ENCODE measurements around the gene SMYD4.
"Not testable (repeated sequence)": the region's sequence is repeated elsewhere in the genome, so short reads cannot be mapped to it uniquely, and the experiment has no call there.

SMYD4 gene

GRCh38 chr17:1746975-1747543 is 82.6 kb downstream of the SMYD4 start:
- DNase-seq (ENCODE audit: low spot score in 2 of 2) = no peak
- in situ Hi-C loops (cut with MboI; ENCODE audit: low sequenced_read_pairs) = no loop called here
- no peaks in the 10 kb centered on the region for H3K9me3 ChIP-seq

GRCh38 chr17:1745513-1746020 is 84.1 kb downstream of the SMYD4 start:
- no peaks in the 10 kb centered on the region for H3K27me3 ChIP-seq (ENCODE audit: low read depth)
- in situ Hi-C loops (cut with MboI; ENCODE audit: low sequenced_read_pairs) = no loop called here
- no peaks in the 10 kb centered on the region for H3K9me3 ChIP-seq
- no peak for DNase-seq (ENCODE audit: low spot score in 2 of 2)
- no peaks in the 10 kb centered on the region for H3K36me3 ChIP-seq (replicated peaks)
- H3K4me3 ChIP-seq = no peak overlapping the region
- no peaks in the 10 kb centered on the region for H3K4me1 ChIP-seq

More at GRCh38 chr17:1746975-1747543, 82.6 kb downstream of the SMYD4 start:
- Histone ChIP-seq H3K27me3 (ENCODE audit: low read depth) (no peaks in the 10 kb centered on the region), H3K36me3 (replicated peaks) (no peaks in the 10 kb centered on the region), H3K4me1 (no peaks in the 10 kb centered on the region), H3K4me3 (no peak overlapping the region)

- H3K9me3 ChIP-seq = no peaks in the 10 kb centered on the region
- H3K36me3 ChIP-seq (replicated peaks) = no peaks in the 10 kb centered on the region
- in situ Hi-C loops (cut with MboI; ENCODE audit: low sequenced_read_pairs) = no loop called here
- no peak for DNase-seq (ENCODE audit: low spot score in 2 of 2)
- H3K4me1 ChIP-seq = no peaks in the 10 kb centered on the region
- H3K4me3 ChIP-seq = no peak overlapping the region
- no peaks in the 10 kb centered on the region for H3K27me3 ChIP-seq (ENCODE audit: low read depth)
These were observed 84.9 kb downstream of the SMYD4 start for GRCh38 chr17:1744551-1745512.

GRCh38 chr17:1743088-1743439 is 86.6 kb downstream of the SMYD4 start:
- in situ Hi-C loops (cut with MboI; ENCODE audit: low sequenced_read_pairs) = no loop called here
- Histone ChIP-seq H3K27me3 (ENCODE audit: low read depth) (no peaks in the 10 kb centered on the region), H3K4me3 (no peak overlapping the region), H3K36me3 (replicated peaks) (no peaks in the 10 kb centered on the region), H3K9me3 (no peaks in the 10 kb centered on the region), H3K4me1 (no peaks in the 10 kb centered on the region)
- no peak for DNase-seq (ENCODE audit: low spot score in 2 of 2)

GRCh38 chr17:1742371-1743087 is 87.2 kb downstream of the SMYD4 start, which contains the start of gene SERPINF2:
Gene SERPINF2 (plus strand): TSS chr17:1742871. CDS start chr17:1744996, 2,125 bp downstream.
- DNase-seq (ENCODE audit: low spot score in 2 of 2) = no peak
- Histone ChIP-seq H3K4me3 (no peak within 1 kb of the TSS), H3K27me3 (ENCODE audit: low read depth) (no peaks in the 10 kb centered on the region), H3K4me1 (no peaks in the 10 kb centered on the region), H3K36me3 (replicated peaks) (no peaks in the 10 kb centered on the region), H3K9me3 (no peaks in the 10 kb centered on the region)
- in situ Hi-C loops (cut with MboI; ENCODE audit: low sequenced_read_pairs) = no loop called here

- DNase-seq (ENCODE audit: low spot score in 2 of 2); H3K27me3 ChIP-seq (ENCODE audit: low read depth); H3K9me3 ChIP-seq; H3K36me3 ChIP-seq (replicated peaks); H3K4me1 ChIP-seq; H3K4me3 ChIP-seq; in situ Hi-C loops (cut with MboI; ENCODE audit: low sequenced_read_pairs): not testable (repeated sequence)
These were observed 87.8 kb downstream of the SMYD4 start for GRCh38 chr17:1741899-1742298.

GRCh38 chr17:1737531-1738291 is 92.0 kb downstream of the SMYD4 start:
- no peak for DNase-seq (ENCODE audit: low spot score in 2 of 2)
- in situ Hi-C loops (cut with MboI; ENCODE audit: low sequenced_read_pairs) = no loop called here
- H3K4me1 ChIP-seq = no peaks in the 10 kb centered on the region
- H3K27me3 ChIP-seq (ENCODE audit: low read depth) = no peaks in the 10 kb centered on the region
- no peaks in the 10 kb centered on the region for H3K9me3 ChIP-seq
- H3K36me3 ChIP-seq (replicated peaks) = no peaks in the 10 kb centered on the region
- H3K4me3 ChIP-seq = no peak overlapping the region

GRCh38 chr17:1736348-1737281 is 93.1 kb downstream of the SMYD4 start:
- in situ Hi-C loops (cut with MboI; ENCODE audit: low sequenced_read_pairs) = no loop called here
- Histone ChIP-seq H3K4me3 (no peak overlapping the region), H3K9me3 (no peaks in the 10 kb centered on the region), H3K36me3 (replicated peaks) (no peaks in the 10 kb centered on the region), H3K27me3 (ENCODE audit: low read depth) (no peaks in the 10 kb centered on the region), H3K4me1 (no peaks in the 10 kb centered on the region)
- no peak for DNase-seq (ENCODE audit: low spot score in 2 of 2)

- peaks cover 2% of the 10 kb centered on the region; the same call in 1 of the 2 replicates for H3K36me3 ChIP-seq (replicated peaks)
- in situ Hi-C loops (cut with MboI; ENCODE audit: low sequenced_read_pairs) = no loop called here
- no peaks in the 10 kb centered on the region for H3K27me3 ChIP-seq (ENCODE audit: low read depth)
- no peaks in the 10 kb centered on the region for H3K9me3 ChIP-seq
- DNase-seq (ENCODE audit: low spot score in 2 of 2) = no peak
- H3K4me3 ChIP-seq = no peak overlapping the region
- no peaks in the 10 kb centered on the region for H3K4me1 ChIP-seq
These were observed 93.8 kb downstream of the SMYD4 start for GRCh38 chr17:1735834-1736347.

- H3K4me3 ChIP-seq = no peak overlapping the region
- no peaks in the 10 kb centered on the region for H3K4me1 ChIP-seq
- H3K36me3 ChIP-seq (replicated peaks) = peaks cover 4% of the 10 kb centered on the region; the same call in 1 of the 2 replicates
- in situ Hi-C loops (cut with MboI; ENCODE audit: low sequenced_read_pairs) = no loop called here
- DNase-seq (ENCODE audit: low spot score in 2 of 2) = no peak
- H3K27me3 ChIP-seq (ENCODE audit: low read depth) = no peaks in the 10 kb centered on the region
- H3K9me3 ChIP-seq = no peaks in the 10 kb centered on the region
These were observed 94.3 kb downstream of the SMYD4 start for GRCh38 chr17:1735418-1735817.

- Histone ChIP-seq H3K4me3 (no peak overlapping the region), H3K4me1 (no peaks in the 10 kb centered on the region), H3K9me3 (no peaks in the 10 kb centered on the region), H3K27me3 (ENCODE audit: low read depth) (no peaks in the 10 kb centered on the region), H3K36me3 (replicated peaks) (peaks cover 4% of the 10 kb centered on the region; the same call in 1 of the 2 replicates)
- DNase-seq (ENCODE audit: low spot score in 2 of 2) = no peak
- in situ Hi-C loops (cut with MboI; ENCODE audit: low sequenced_read_pairs) = no loop called here
These were observed 95.9 kb downstream of the SMYD4 start for GRCh38 chr17:1733759-1734158.

GRCh38 chr17:1732833-1733321 is 96.8 kb downstream of the SMYD4 start:
- H3K4me3 ChIP-seq = no peak overlapping the region
- H3K27me3 ChIP-seq (ENCODE audit: low read depth) = no peaks in the 10 kb centered on the region
- in situ Hi-C loops (cut with MboI; ENCODE audit: low sequenced_read_pairs) = no loop called here
- H3K36me3 ChIP-seq (replicated peaks) = peaks cover 4% of the 10 kb centered on the region; the same call in 1 of the 2 replicates
- no peaks in the 10 kb centered on the region for H3K9me3 ChIP-seq
- no peak for DNase-seq (ENCODE audit: low spot score in 2 of 2)
- H3K4me1 ChIP-seq = no peaks in the 10 kb centered on the region
